ENCODE measurements around the gene CELF5.
A peak's percentile ranks its signal among the peaks of the same experiment; 100 is the strongest.
"Not testable (repeated sequence)": the region's sequence is repeated elsewhere in the genome, so short reads cannot be mapped to it uniquely, and the experiment has no call there.

CELF5 gene

GRCh38 chr19:3208317-3209207, 15.9 kb upstream of the CELF5 start:
- DNase-seq = no peak

GRCh38 chr19:3210347-3211017, 14.0 kb upstream of the CELF5 start:
- DNase-seq = peak; percentile 60

GRCh38 chr19:3211191-3211590, 13.3 kb upstream of the CELF5 start:
- no peak for DNase-seq

- no peak for DNase-seq
Observed at GRCh38 chr19:3213159-3213558, 11.3 kb upstream of the CELF5 start.

- no peak for DNase-seq
Observed at GRCh38 chr19:3216874-3217273, 7.6 kb upstream of the CELF5 start.

GRCh38 chr19:3220576-3220975, 3.9 kb upstream of the CELF5 start:
- DNase-seq = no peak

- not testable (repeated sequence) for DNase-seq
Observed at GRCh38 chr19:3221576-3221975, 2.9 kb upstream of the CELF5 start.

- DNase-seq = no peak
Observed at GRCh38 chr19:3222709-3223108, 1.8 kb upstream of the CELF5 start.

- peak; percentile 37 for DNase-seq
Observed at GRCh38 chr19:3225169-3225485, 666 bp downstream of the CELF5 start.

- peak; percentile 27 for DNase-seq
Observed at GRCh38 chr19:3225677-3226093, 1.2 kb downstream of the CELF5 start.

- no peak for DNase-seq
Observed at GRCh38 chr19:3227054-3227626, 2.7 kb downstream of the CELF5 start.

- DNase-seq = no peak
Observed at GRCh38 chr19:3229346-3229743, 4.9 kb downstream of the CELF5 start.

- DNase-seq = no peak
Observed at GRCh38 chr19:3229888-3230496, 5.5 kb downstream of the CELF5 start.

- no peak for DNase-seq
Observed at GRCh38 chr19:3231288-3231687, 6.8 kb downstream of the CELF5 start.

GRCh38 chr19:3233116-3233515, 8.7 kb downstream of the CELF5 start:
- no peak for DNase-seq

GRCh38 chr19:3233831-3234230, 9.4 kb downstream of the CELF5 start:
- DNase-seq = no peak

GRCh38 chr19:3234800-3235199, 10.3 kb downstream of the CELF5 start:
- DNase-seq = no peak

- DNase-seq = not testable (repeated sequence)
Observed at GRCh38 chr19:3235604-3236003, 11.1 kb downstream of the CELF5 start.

GRCh38 chr19:3236272-3236671, 11.8 kb downstream of the CELF5 start:
- no peak for DNase-seq

GRCh38 chr19:3238066-3238561, 13.7 kb downstream of the CELF5 start:
- DNase-seq = no peak

- no peak for DNase-seq
Observed at GRCh38 chr19:3239367-3239766, 14.9 kb downstream of the CELF5 start.

GRCh38 chr19:3243819-3244700, 19.6 kb downstream of the CELF5 start:
- DNase-seq = peak; percentile 89
